Ectodermal cell (in vitro differentiated cells): ENCODE measurements around the gene TRPC4AP.

Source experiments
- H3K27ac ChIP-seq: 2 replicates; pipeline ENCODE4 v1.7.0; 2013; ENCODE audit warnings: mild to moderate bottlenecking, low read depth, low read length; ENCODE audit not compliant: insufficient read depth, poor library complexity, severe bottlenecking
- H3K27me3 ChIP-seq: 2 replicates; pipeline ENCODE4 v1.7.0; 2013; ENCODE audit warnings: mild to moderate bottlenecking, low read length; ENCODE audit not compliant: insufficient read depth, control insufficient read depth, poor library complexity, severe bottlenecking
- H3K36me3 ChIP-seq: one replicate; pipeline ENCODE4 v1.7.0; 2013; ENCODE audit warnings: low read length; ENCODE audit not compliant: control insufficient read depth, insufficient read depth
- H3K4me1 ChIP-seq: one replicate; pipeline ENCODE4 v1.7.0; 2013; ENCODE audit warnings: low read length; ENCODE audit not compliant: control insufficient read depth, insufficient read depth
- H3K4me3 ChIP-seq: 2 replicates; pipeline ENCODE4 v1.7.0; 2013; ENCODE audit warnings: low read depth, low read length, control low read depth; ENCODE audit not compliant: insufficient read depth
- H3K9me3 ChIP-seq: 2 replicates; pipeline ENCODE4 v1.7.0; 2013; ENCODE audit warnings: mild to moderate bottlenecking, low read length, moderate library complexity; ENCODE audit not compliant: control insufficient read depth
- WGBS, 2 experiments: methylation state at CpG; one replicate each; pipeline ENCODE4 v1.1.7; 2013; ENCODE audit warnings: missing lambda C conversion rate in 2 of 2; 5-methylcytosine and 5-hydroxymethylcytosine counted together

TRPC4AP gene

DNA sequence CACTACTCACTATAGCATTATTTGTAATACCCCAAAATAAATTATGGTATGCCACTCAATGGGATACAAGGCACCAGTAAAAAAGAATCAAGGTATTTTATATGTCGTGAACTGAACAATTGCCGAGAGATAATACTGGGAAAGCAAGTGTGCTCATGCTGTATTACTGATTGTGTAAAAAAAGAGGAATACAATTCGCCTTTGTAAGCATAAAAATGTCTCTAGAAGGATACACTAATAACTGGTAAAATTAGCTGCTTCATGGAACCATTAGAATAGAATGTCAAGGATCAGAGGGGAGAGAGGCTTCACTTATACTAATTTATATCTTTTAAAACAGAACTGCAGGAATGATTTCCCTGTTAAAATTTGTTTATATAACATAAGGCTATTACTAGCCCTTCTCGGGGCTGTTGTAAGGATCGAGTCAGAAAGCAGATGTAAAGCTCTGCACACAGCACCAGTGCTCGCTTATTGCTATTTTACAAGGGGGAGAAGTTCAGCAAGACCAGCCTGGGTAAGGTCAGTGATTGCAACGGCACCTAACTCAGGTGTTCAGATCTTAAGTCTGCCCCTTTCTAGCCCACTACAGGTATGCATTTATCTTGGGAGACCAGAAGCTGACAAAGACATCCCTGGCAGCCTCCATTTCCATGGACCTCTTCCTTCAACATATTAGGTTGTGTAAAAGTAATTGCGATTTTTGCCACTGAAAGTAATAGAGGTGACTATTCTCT lies 75.3 kb downstream of the TRPC4AP start:
- Histone ChIP-seq H3K4me3 (no peak overlapping the region), H3K27ac (no peak overlapping the region), H3K4me1 (no peaks in the 10 kb centered on the region), H3K27me3 (no peaks in the 10 kb centered on the region), H3K36me3 (peaks cover 23% of the 10 kb centered on the region), H3K9me3 (no peaks in the 10 kb centered on the region)
- 96% methylated on average over 8 of the region's 8 CpGs for WGBS, 2 experiments

- WGBS, 2 experiments: 91 to 98% methylated on average over 2 of the region's 2 CpGs
- no peaks in the 10 kb centered on the region for H3K9me3 ChIP-seq
- no peak overlapping the region for H3K4me3 ChIP-seq
- H3K27me3 ChIP-seq: no peaks in the 10 kb centered on the region
- no peaks in the 10 kb centered on the region for H3K4me1 ChIP-seq
- peaks cover 31% of the 10 kb centered on the region for H3K36me3 ChIP-seq
- H3K27ac ChIP-seq: no peak overlapping the region
Measured at GRCh38 chr20:35015863-35016193, 76.8 kb downstream of the TRPC4AP start.

GRCh38 chr20:35014537-35014936 lies 78.1 kb downstream of the TRPC4AP start:
- no peaks in the 10 kb centered on the region for H3K27me3 ChIP-seq
- H3K9me3 ChIP-seq: no peaks in the 10 kb centered on the region
- H3K4me1 ChIP-seq: no peaks in the 10 kb centered on the region
- WGBS, 2 experiments: 93 to 95% methylated on average over 5 of the region's 5 CpGs
- peaks cover 32% of the 10 kb centered on the region for H3K36me3 ChIP-seq
- H3K4me3 ChIP-seq: no peak overlapping the region
- no peak overlapping the region for H3K27ac ChIP-seq

DNA sequence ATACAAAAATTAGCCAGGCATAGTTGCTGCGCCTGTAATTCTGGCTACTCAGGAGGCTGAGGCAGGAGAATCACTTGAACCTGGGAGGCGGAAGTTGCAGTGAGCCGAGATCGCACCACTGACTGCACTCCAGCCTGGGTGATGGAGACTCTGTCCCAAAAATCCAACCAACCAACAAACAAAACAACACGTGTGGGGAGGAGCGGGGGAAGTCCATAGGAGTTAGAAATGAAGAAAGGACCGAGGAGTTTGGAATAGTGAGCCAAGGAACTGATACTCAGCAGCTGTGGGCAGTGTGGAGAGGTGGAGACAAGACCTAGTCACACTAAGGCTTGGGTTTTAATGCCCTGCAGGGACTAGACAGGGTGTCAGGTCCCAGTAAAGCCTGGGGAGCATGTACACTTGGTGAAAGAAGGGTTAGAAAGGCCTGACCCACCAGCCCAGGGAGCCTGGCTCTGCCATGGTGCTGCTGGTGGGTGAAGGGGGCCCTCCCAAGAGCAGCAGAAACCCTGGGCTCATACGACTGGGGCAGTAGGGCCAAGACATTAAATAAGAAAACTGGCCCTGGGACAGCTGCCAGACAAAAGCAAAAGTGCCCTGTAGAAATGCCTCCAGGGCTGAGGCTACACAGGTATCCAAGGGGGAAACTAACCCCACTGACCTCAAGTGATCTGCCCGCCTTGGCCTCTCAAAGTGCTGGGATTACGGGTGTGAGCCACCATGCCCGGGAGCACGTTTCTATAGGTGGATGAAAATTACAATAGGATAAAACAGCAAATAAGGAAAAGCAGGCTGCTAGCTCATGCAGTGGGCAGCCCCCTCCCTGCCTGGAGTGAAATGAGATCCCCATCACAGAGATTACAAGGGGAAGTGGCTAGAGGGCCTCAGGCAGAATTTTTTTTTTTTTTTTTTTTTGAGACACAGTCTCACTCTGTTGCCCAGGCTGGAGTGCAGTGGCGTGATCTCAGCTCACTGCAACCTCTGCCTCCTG lies 78.9 kb downstream of the TRPC4AP start:
- Histone ChIP-seq H3K9me3 (no peaks in the 10 kb centered on the region), H3K27me3 (no peaks in the 10 kb centered on the region), H3K27ac (no peak overlapping the region), H3K36me3 (peaks cover 37% of the 10 kb centered on the region), H3K4me3 (no peak overlapping the region), H3K4me1 (no peaks in the 10 kb centered on the region)
- WGBS, 2 experiments: 90 to 91% methylated on average over 13 of the region's 13 CpGs

GRCh38 chr20:35012227-35013069 lies 80.2 kb downstream of the TRPC4AP start:
- no peaks in the 10 kb centered on the region for H3K27me3 ChIP-seq
- no peak overlapping the region for H3K4me3 ChIP-seq
- H3K36me3 ChIP-seq: peaks cover 46% of the 10 kb centered on the region
- WGBS, 2 experiments: 93 to 96% methylated on average over 13 of the region's 13 CpGs
- no peaks in the 10 kb centered on the region for H3K4me1 ChIP-seq
- no peaks in the 10 kb centered on the region for H3K9me3 ChIP-seq
- H3K27ac ChIP-seq: no peak overlapping the region

GRCh38 chr20:35011589-35012226 lies 80.9 kb downstream of the TRPC4AP start:
- peaks cover 52% of the 10 kb centered on the region for H3K36me3 ChIP-seq
- H3K27me3 ChIP-seq: no peaks in the 10 kb centered on the region
- H3K9me3 ChIP-seq: no peaks in the 10 kb centered on the region
- WGBS, 2 experiments: 87 to 95% methylated on average over 5 of the region's 5 CpGs
- H3K4me1 ChIP-seq: no peaks in the 10 kb centered on the region
- H3K27ac ChIP-seq: no peak overlapping the region
- no peak overlapping the region for H3K4me3 ChIP-seq

- Histone ChIP-seq H3K4me3 (no peak overlapping the region), H3K4me1 (no peaks in the 10 kb centered on the region), H3K27me3 (no peaks in the 10 kb centered on the region), H3K27ac (no peak overlapping the region), H3K9me3 (no peaks in the 10 kb centered on the region), H3K36me3 (peaks cover 61% of the 10 kb centered on the region)
- 90% methylated on average over 19 of the region's 19 CpGs for WGBS, 2 experiments
Measured at GRCh38 chr20:35010405-35011192, 82.0 kb downstream of the TRPC4AP start.

DNA sequence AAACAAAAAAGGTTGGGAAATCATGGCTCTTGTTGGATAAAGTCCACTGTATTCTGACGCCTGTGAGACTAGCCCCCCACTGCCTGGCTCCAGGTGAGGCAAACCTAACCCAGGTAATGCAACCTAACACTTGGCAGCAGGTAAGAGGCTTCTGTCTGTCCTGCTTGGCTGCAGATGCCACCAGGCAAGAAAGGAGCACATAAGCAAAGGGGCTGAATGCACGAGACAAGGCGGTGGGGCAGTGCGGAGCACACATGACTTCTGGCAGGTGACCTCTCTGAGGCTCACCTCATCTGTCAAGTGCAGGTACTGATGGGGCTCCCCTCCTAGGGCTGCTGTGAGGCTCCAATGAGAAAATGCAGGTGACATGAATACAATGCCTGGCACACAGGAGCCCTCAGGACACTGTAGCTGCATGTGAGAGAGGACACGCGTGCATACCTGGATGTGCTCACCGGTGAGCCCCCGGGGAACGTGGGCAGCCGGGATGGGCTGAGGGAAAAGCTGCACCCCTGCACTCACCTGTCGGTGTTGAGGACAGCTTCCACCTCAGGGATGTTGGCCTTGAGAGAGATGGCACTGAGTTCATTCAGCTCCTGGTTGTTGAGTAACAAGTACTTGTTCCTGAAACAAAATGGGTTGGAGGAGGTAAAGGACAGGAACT lies 82.8 kb downstream of the TRPC4AP start:
- Histone ChIP-seq H3K36me3 (peaks cover 67% of the 10 kb centered on the region), H3K4me1 (no peaks in the 10 kb centered on the region), H3K27ac (no peak overlapping the region), H3K27me3 (no peaks in the 10 kb centered on the region), H3K9me3 (no peaks in the 10 kb centered on the region), H3K4me3 (no peak overlapping the region)
- 96% methylated on average over 11 of the region's 11 CpGs for WGBS, 2 experiments
